ENCODE measurements around the gene MKRN3.

The MKRN3 gene

DNA sequence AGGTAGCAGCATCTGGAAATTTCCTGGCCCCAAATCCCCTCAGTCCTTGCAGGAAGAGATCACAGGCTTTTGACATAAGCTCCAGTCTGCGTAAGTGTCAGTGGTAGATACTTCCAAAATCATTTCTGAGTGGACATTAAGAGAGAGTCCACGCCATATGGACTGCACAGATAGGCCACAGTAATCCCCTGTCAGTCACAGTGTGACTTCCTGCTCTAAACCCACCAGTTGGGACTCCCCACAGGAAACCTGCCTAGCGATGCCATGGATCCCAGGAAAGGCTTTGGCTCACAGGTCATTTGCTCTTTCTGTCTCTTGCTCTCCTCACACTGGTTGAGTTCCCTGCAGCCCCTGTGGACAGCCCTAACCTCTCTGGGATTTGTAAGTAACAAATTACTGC, 28.8 kb upstream of the MKRN3 start:
- Histone ChIP-seq H3K79me2 (ENCODE audit: control insufficient read depth, insufficient read depth, low read length) (no peaks in the 10 kb centered on the region), H3K27me3 (ENCODE audit: insufficient read depth, low read length, poor library complexity) (no peaks in the 10 kb centered on the region), H3K4ac (ENCODE audit: low read depth, low read length) (no peak overlapping the region), H2AK5ac (ENCODE audit: low read length) (no peak overlapping the region), H2BK120ac (ENCODE audit: low read depth, low read length) (no peak overlapping the region), H3K56ac (ENCODE audit: low read length) (no peak overlapping the region), H2BK15ac (replicated peaks; ENCODE audit: low read depth) (no peak overlapping the region), H4K8ac (ENCODE audit: low read depth, low read length) (no peak overlapping the region), H3K36me3 (ENCODE audit: control insufficient read depth, insufficient read depth, low read length) (no peaks in the 10 kb centered on the region), H3K4me2 (ENCODE audit: low read length) (no peak overlapping the region), H3K4me3 (ENCODE audit: low read length) (no peak overlapping the region), H3K18ac (ENCODE audit: low read length) (no peak overlapping the region), H3K27ac (ENCODE audit: low read depth, low read length) (no peak overlapping the region), H2BK5ac (ENCODE audit: low read length) (no peak overlapping the region), H3K79me1 (ENCODE audit: low read length) (no peaks in the 10 kb centered on the region), H4K5ac (ENCODE audit: low read length) (no peak overlapping the region), H3K4me1 (ENCODE audit: control insufficient read depth, low read depth, low read length) (no peaks in the 10 kb centered on the region), H3K23ac (ENCODE audit: low read length) (no peak overlapping the region), H3K9ac (ENCODE audit: low read length) (no peak overlapping the region)
- DNase-seq, result no peak
- no CpG with 5 or more reads among the region's 3 CpGs for WGBS (ENCODE audit: extremely low coverage, insufficient coverage, low lambda C conversion rate)

GRCh38 chr15:23538648-23539047, 26.8 kb upstream of the MKRN3 start:
- Histone ChIP-seq H2BK15ac (replicated peaks; ENCODE audit: low read depth) (no peak overlapping the region), H3K79me1 (ENCODE audit: low read length) (no peaks in the 10 kb centered on the region), H3K18ac (ENCODE audit: low read length) (no peak overlapping the region), H3K36me3 (ENCODE audit: control insufficient read depth, insufficient read depth, low read length) (no peaks in the 10 kb centered on the region), H3K27me3 (ENCODE audit: insufficient read depth, low read length, poor library complexity) (no peaks in the 10 kb centered on the region), H3K23ac (ENCODE audit: low read length) (no peak overlapping the region), H3K4me3 (ENCODE audit: low read length) (no peak overlapping the region), H2BK120ac (ENCODE audit: low read depth, low read length) (no peak overlapping the region), H3K4me1 (ENCODE audit: control insufficient read depth, low read depth, low read length) (no peaks in the 10 kb centered on the region), H4K5ac (ENCODE audit: low read length) (no peak overlapping the region), H3K27ac (ENCODE audit: low read depth, low read length) (no peak overlapping the region), H4K8ac (ENCODE audit: low read depth, low read length) (no peak overlapping the region), H3K56ac (ENCODE audit: low read length) (no peak overlapping the region), H3K79me2 (ENCODE audit: control insufficient read depth, insufficient read depth, low read length) (no peaks in the 10 kb centered on the region), H2BK5ac (ENCODE audit: low read length) (no peak overlapping the region), H2AK5ac (ENCODE audit: low read length) (no peak overlapping the region), H3K4ac (ENCODE audit: low read depth, low read length) (no peak overlapping the region), H3K9ac (ENCODE audit: low read length) (no peak overlapping the region), H3K4me2 (ENCODE audit: low read length) (no peak overlapping the region)
- DNase-seq, result no peak
- WGBS (ENCODE audit: extremely low coverage, insufficient coverage, low lambda C conversion rate), result no CpG with 5 or more reads among the region's 4 CpGs

- no peaks in the 10 kb centered on the region for H3K79me2 ChIP-seq (ENCODE audit: control insufficient read depth, insufficient read depth, low read length)
- no peaks in the 10 kb centered on the region for H3K4me1 ChIP-seq (ENCODE audit: control insufficient read depth, low read depth, low read length)
- H3K56ac ChIP-seq (ENCODE audit: low read length), result no peak overlapping the region
- no peak overlapping the region for H4K5ac ChIP-seq (ENCODE audit: low read length)
- H2AK5ac ChIP-seq (ENCODE audit: low read length), result no peak overlapping the region
- H3K18ac ChIP-seq (ENCODE audit: low read length), result no peak overlapping the region
- H3K9ac ChIP-seq (ENCODE audit: low read length), result no peak overlapping the region
- DNase-seq, result no peak
- no peak overlapping the region for H2BK15ac ChIP-seq (replicated peaks; ENCODE audit: low read depth)
- H3K4me2 ChIP-seq (ENCODE audit: low read length), result no peak overlapping the region
- H3K4ac ChIP-seq (ENCODE audit: low read depth, low read length), result no peak overlapping the region
- H3K27me3 ChIP-seq (ENCODE audit: insufficient read depth, low read length, poor library complexity), result no peaks in the 10 kb centered on the region
- no peak overlapping the region for H3K23ac ChIP-seq (ENCODE audit: low read length)
- no peak overlapping the region for H3K27ac ChIP-seq (ENCODE audit: low read depth, low read length)
- no peak overlapping the region for H2BK120ac ChIP-seq (ENCODE audit: low read depth, low read length)
- no peak overlapping the region for H2BK5ac ChIP-seq (ENCODE audit: low read length)
- no peak overlapping the region for H4K8ac ChIP-seq (ENCODE audit: low read depth, low read length)
- H3K36me3 ChIP-seq (ENCODE audit: control insufficient read depth, insufficient read depth, low read length), result no peaks in the 10 kb centered on the region
- no peaks in the 10 kb centered on the region for H3K79me1 ChIP-seq (ENCODE audit: low read length)
- H3K4me3 ChIP-seq (ENCODE audit: low read length), result no peak overlapping the region
- no CpG with 5 or more reads among the region's 4 CpGs for WGBS (ENCODE audit: extremely low coverage, insufficient coverage, low lambda C conversion rate)
These were observed 25.6 kb upstream of the MKRN3 start for GRCh38 chr15:23539892-23540291.

DNA sequence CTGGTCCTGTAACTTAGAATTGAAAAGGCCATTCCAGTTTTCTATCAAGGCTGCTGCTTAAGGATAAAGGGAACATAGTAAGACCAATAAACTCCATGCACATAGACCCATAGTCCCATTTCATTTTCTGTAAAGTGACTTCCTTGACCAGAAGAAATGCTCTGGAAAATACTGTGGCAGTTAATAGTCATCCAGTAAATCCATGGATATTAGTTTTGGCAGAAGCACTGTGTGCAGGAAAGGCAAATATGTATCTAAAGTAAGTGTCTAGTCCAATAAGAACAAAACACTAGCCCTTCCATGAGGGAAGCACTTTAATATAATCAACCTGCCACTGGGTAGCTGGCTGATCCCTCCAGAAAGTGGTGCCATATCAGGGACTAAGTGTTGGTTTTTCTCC, 19.3 kb upstream of the MKRN3 start:
- H3K36me3 ChIP-seq (ENCODE audit: control insufficient read depth, insufficient read depth, low read length), result no peaks in the 10 kb centered on the region
- H2BK120ac ChIP-seq (ENCODE audit: low read depth, low read length), result no peak overlapping the region
- no peak overlapping the region for H3K4me2 ChIP-seq (ENCODE audit: low read length)
- no peak overlapping the region for H4K8ac ChIP-seq (ENCODE audit: low read depth, low read length)
- no peak overlapping the region for H3K23ac ChIP-seq (ENCODE audit: low read length)
- H3K4me1 ChIP-seq (ENCODE audit: control insufficient read depth, low read depth, low read length), result no peaks in the 10 kb centered on the region
- no peak overlapping the region for H2BK5ac ChIP-seq (ENCODE audit: low read length)
- no peak overlapping the region for H4K5ac ChIP-seq (ENCODE audit: low read length)
- no peak overlapping the region for H3K27ac ChIP-seq (ENCODE audit: low read depth, low read length)
- H2BK15ac ChIP-seq (replicated peaks; ENCODE audit: low read depth), result no peak overlapping the region
- no peaks in the 10 kb centered on the region for H3K79me1 ChIP-seq (ENCODE audit: low read length)
- H3K18ac ChIP-seq (ENCODE audit: low read length), result no peak overlapping the region
- no peak overlapping the region for H3K4ac ChIP-seq (ENCODE audit: low read depth, low read length)
- no peak overlapping the region for H3K56ac ChIP-seq (ENCODE audit: low read length)
- no peak overlapping the region for H3K9ac ChIP-seq (ENCODE audit: low read length)
- no peaks in the 10 kb centered on the region for H3K79me2 ChIP-seq (ENCODE audit: control insufficient read depth, insufficient read depth, low read length)
- DNase-seq, result no peak
- no peak overlapping the region for H3K4me3 ChIP-seq (ENCODE audit: low read length)
- no peaks in the 10 kb centered on the region for H3K27me3 ChIP-seq (ENCODE audit: insufficient read depth, low read length, poor library complexity)
- no peak overlapping the region for H2AK5ac ChIP-seq (ENCODE audit: low read length)

- Histone ChIP-seq H3K9ac (ENCODE audit: low read length) (no peak overlapping the region), H3K4me2 (ENCODE audit: low read length) (no peak overlapping the region), H3K4ac (ENCODE audit: low read depth, low read length) (no peak overlapping the region), H3K18ac (ENCODE audit: low read length) (no peak overlapping the region), H2BK15ac (replicated peaks; ENCODE audit: low read depth) (no peak overlapping the region), H4K8ac (ENCODE audit: low read depth, low read length) (no peak overlapping the region), H4K5ac (ENCODE audit: low read length) (no peak overlapping the region), H3K27ac (ENCODE audit: low read depth, low read length) (no peak overlapping the region), H3K23ac (ENCODE audit: low read length) (no peak overlapping the region), H3K36me3 (ENCODE audit: control insufficient read depth, insufficient read depth, low read length) (no peaks in the 10 kb centered on the region), H3K79me1 (ENCODE audit: low read length) (no peaks in the 10 kb centered on the region), H3K27me3 (ENCODE audit: insufficient read depth, low read length, poor library complexity) (no peaks in the 10 kb centered on the region), H3K56ac (ENCODE audit: low read length) (no peak overlapping the region), H2AK5ac (ENCODE audit: low read length) (no peak overlapping the region), H2BK120ac (ENCODE audit: low read depth, low read length) (no peak overlapping the region), H3K79me2 (ENCODE audit: control insufficient read depth, insufficient read depth, low read length) (no peaks in the 10 kb centered on the region), H2BK5ac (ENCODE audit: low read length) (no peak overlapping the region), H3K4me1 (ENCODE audit: control insufficient read depth, low read depth, low read length) (no peaks in the 10 kb centered on the region), H3K4me3 (ENCODE audit: low read length) (no peak overlapping the region)
- no peak for DNase-seq
- no CpG with 5 or more reads among the region's 3 CpGs for WGBS (ENCODE audit: extremely low coverage, insufficient coverage, low lambda C conversion rate)
These were observed 17.4 kb upstream of the MKRN3 start for GRCh38 chr15:23548071-23548470.

- no peak for DNase-seq
- Histone ChIP-seq H3K56ac (ENCODE audit: low read length) (no peak overlapping the region), H2BK120ac (ENCODE audit: low read depth, low read length) (no peak overlapping the region), H3K23ac (ENCODE audit: low read length) (no peak overlapping the region), H3K4me3 (ENCODE audit: low read length) (no peak overlapping the region), H2BK5ac (ENCODE audit: low read length) (no peak overlapping the region), H3K4ac (ENCODE audit: low read depth, low read length) (no peak overlapping the region), H3K79me2 (ENCODE audit: control insufficient read depth, insufficient read depth, low read length) (no peaks in the 10 kb centered on the region), H4K5ac (ENCODE audit: low read length) (no peak overlapping the region), H2BK15ac (replicated peaks; ENCODE audit: low read depth) (no peak overlapping the region), H3K36me3 (ENCODE audit: control insufficient read depth, insufficient read depth, low read length) (no peaks in the 10 kb centered on the region), H3K4me2 (ENCODE audit: low read length) (no peak overlapping the region), H3K4me1 (ENCODE audit: control insufficient read depth, low read depth, low read length) (no peaks in the 10 kb centered on the region), H3K27ac (ENCODE audit: low read depth, low read length) (no peak overlapping the region), H3K27me3 (ENCODE audit: insufficient read depth, low read length, poor library complexity) (no peaks in the 10 kb centered on the region), H3K9ac (ENCODE audit: low read length) (no peak overlapping the region), H4K8ac (ENCODE audit: low read depth, low read length) (no peak overlapping the region), H3K18ac (ENCODE audit: low read length) (no peak overlapping the region), H3K79me1 (ENCODE audit: low read length) (no peaks in the 10 kb centered on the region), H2AK5ac (ENCODE audit: low read length) (no peak overlapping the region)
- WGBS (ENCODE audit: extremely low coverage, insufficient coverage, low lambda C conversion rate), result no CpG with 5 or more reads among the region's 19 CpGs
These were observed 3.6 kb upstream of the MKRN3 start for GRCh38 chr15:23561914-23562313.

Measured in mesendoderm (in vitro differentiated cells).